ENCODE measurements around the gene MOK.

DNA sequence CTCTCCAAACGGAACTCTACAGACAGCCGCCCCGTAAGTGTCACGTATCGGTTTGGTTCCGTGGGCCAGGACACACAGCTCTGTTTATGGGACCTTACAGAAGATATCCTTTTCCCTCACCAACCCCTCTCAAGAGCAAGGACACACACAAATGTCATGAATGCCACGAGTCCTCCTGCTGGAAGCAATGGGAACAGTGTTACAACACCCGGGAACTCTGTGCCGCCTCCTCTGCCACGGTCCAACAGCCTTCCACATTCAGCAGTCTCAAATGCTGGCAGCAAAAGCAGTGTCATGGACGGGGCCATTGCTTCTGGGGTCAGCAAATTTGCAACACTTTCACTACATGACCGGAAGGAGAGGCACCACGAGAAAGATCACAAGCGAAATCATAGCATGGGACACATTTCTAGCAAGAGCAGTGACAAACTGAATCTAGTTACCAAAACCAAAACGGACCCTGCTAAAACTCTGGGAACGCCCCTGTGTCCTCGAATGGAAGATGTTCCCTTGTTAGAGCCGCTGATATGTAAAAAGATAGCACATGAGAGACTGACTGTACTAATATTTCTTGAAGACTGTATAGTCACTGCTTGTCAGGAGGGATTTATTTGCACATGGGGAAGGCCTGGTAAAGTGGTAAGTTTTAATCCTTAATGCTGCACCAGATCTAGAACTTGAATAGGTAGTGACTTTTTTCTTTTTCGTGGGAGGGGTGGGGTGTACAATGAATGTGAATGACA lies 95.6 kb downstream of the MOK start:
- TF ChIP-seq, protein P1, sequence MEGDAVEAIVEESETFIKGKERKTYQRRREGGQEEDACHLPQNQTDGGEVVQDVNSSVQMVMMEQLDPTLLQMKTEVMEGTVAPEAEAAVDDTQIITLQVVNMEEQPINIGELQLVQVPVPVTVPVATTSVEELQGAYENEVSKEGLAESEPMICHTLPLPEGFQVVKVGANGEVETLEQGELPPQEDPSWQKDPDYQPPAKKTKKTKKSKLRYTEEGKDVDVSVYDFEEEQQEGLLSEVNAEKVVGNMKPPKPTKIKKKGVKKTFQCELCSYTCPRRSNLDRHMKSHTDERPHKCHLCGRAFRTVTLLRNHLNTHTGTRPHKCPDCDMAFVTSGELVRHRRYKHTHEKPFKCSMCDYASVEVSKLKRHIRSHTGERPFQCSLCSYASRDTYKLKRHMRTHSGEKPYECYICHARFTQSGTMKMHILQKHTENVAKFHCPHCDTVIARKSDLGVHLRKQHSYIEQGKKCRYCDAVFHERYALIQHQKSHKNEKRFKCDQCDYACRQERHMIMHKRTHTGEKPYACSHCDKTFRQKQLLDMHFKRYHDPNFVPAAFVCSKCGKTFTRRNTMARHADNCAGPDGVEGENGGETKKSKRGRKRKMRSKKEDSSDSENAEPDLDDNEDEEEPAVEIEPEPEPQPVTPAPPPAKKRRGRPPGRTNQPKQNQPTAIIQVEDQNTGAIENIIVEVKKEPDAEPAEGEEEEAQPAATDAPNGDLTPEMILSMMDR (IDR thresholded peaks at IDR 0.05; ENCODE audit: low read depth, low read length): no peak
- TF ChIP-seq POLR2A (IDR thresholded peaks at IDR 0.05; ENCODE audit: extremely low read depth, insufficient read length): no peak

Data from NB4 (cell line).